K562 (cell line): ENCODE measurements around the gene B2M. TPM values are rescaled to one million over a fixed set of nuclear protein-coding genes. Genes with fewer than 3 reads are reported as not detected.

Experiments
- CEBPG ChIP-seq, 3 experiments: fragments of 200-800 bp in 1 of 3; sonication (Bioruptor generic) in 1 of 3; sonication (generic) in 1 of 3; formaldehyde crosslinking in 1 of 3; IDR thresholded peaks in 2 of 3; conservative IDR thresholded peaks in 1 of 3; 2 replicates each; pipeline versions ENCODE4 v1.6.1 to v1.8.0; 2016 to 2022; ENCODE audit warnings: missing compliant biosample characterization in 2 of 3, missing genetic modification characterization in 2 of 3, mild to moderate bottlenecking in 1 of 3, missing genetic modification reagents in 1 of 3
- CREB1 ChIP-seq, 2 experiments: sonication (generic) in 1 of 2; formaldehyde crosslinking in 1 of 2; IDR thresholded peaks; 2 replicates each; pipeline versions ENCODE4 v1.6.1 to v1.8.0; 2012 to 2022; ENCODE audit warnings: inconsistent platforms in 1 of 2, mild to moderate bottlenecking in 1 of 2, missing genetic modification reagents in 1 of 2, moderate library complexity in 1 of 2
- ETS1 ChIP-seq: conservative IDR thresholded peaks from 2 replicates; pipeline ENCODE4 v1.6.1; 2011; ENCODE audit warnings: low read depth, mild to moderate bottlenecking, low read length; ENCODE audit not compliant: control insufficient read depth
- FIP1L1 ChIP-seq: fragments of 200-400 bp; formaldehyde crosslinking; IDR thresholded peaks from 2 replicates; pipeline ENCODE4 v1.6.1; 2018; ENCODE audit warnings: mild to moderate bottlenecking, low read depth, low read length; ENCODE audit not compliant: poor library complexity, severe bottlenecking
- FOXM1 ChIP-seq, 2 experiments: fragments of 450-650 bp in 1 of 2; sonication (generic) in 1 of 2; formaldehyde crosslinking in 1 of 2; IDR thresholded peaks; 2 replicates each; pipeline versions ENCODE4 v1.6.1 to v1.9.0; 2017 to 2022; ENCODE audit warnings: low read depth in 2 of 2, mild to moderate bottlenecking in 2 of 2, missing genetic modification reagents in 1 of 2, moderate library complexity in 1 of 2
- GABPB1 ChIP-seq: sonication (generic); formaldehyde crosslinking; IDR thresholded peaks from 2 replicates; pipeline ENCODE4 v1.8.0; 2022; ENCODE audit warnings: mild to moderate bottlenecking, missing genetic modification reagents
- HNRNPLL ChIP-seq: fragments of 200-400 bp; formaldehyde crosslinking; IDR thresholded peaks from 2 replicates; pipeline ENCODE4 v1.6.1; 2017; ENCODE audit warnings: low read length, low read depth, mild to moderate bottlenecking; ENCODE audit not compliant: poor library complexity, severe bottlenecking
- HOXB6 ChIP-seq: fragments of 250-450 bp; sonication (Bioruptor Pico); IDR thresholded peaks from 2 replicates; pipeline ENCODE4 v1.5.1; 2022; ENCODE audit warnings: mild to moderate bottlenecking, borderline replicate concordance
- ILK ChIP-seq: fragments of 450-650 bp; IDR thresholded peaks from 2 replicates; pipeline ENCODE4 v1.6.1; 2016; ENCODE audit warnings: missing genetic modification characterization, low read depth, mild to moderate bottlenecking, missing compliant biosample characterization, moderate library complexity, borderline replicate concordance
- MBD2 ChIP-seq: sonication (generic); IDR thresholded peaks from 2 replicates; pipeline ENCODE4 v1.6.1; 2016; ENCODE audit warnings: low read depth, borderline replicate concordance
- MCM3 ChIP-seq: fragments of 450-650 bp; IDR thresholded peaks from 2 replicates; pipeline ENCODE4 v1.6.1; 2016
- MTA1 ChIP-seq: fragments of 450-650 bp; IDR thresholded peaks from 2 replicates; pipeline ENCODE4 v1.6.1; 2017; ENCODE audit warnings: borderline replicate concordance
- NCOR1 ChIP-seq: fragments of 450-650 bp; IDR thresholded peaks from 2 replicates; pipeline ENCODE4 v1.6.1; 2016; ENCODE audit warnings: mild to moderate bottlenecking, moderate library complexity
- NFIC ChIP-seq: fragments of 450-650 bp; IDR thresholded peaks from 2 replicates; pipeline ENCODE4 v1.6.1; 2017; ENCODE audit warnings: mild to moderate bottlenecking, inconsistent platforms
- POLR2AphosphoS5 ChIP-seq: IDR thresholded peaks from 2 replicates; pipeline ENCODE4 v1.6.1; 2011; ENCODE audit warnings: mild to moderate bottlenecking, low read depth, low read length, moderate library complexity; ENCODE audit not compliant: control insufficient read depth, insufficient read depth
- POLR2H ChIP-seq: IDR thresholded peaks from 2 replicates; pipeline ENCODE4 v1.6.1; 2016; ENCODE audit warnings: missing genetic modification characterization, low read depth, mild to moderate bottlenecking, control low read depth, missing compliant biosample characterization, moderate library complexity
- RHOXF2B ChIP-seq: fragments of 250-450 bp; sonication (Bioruptor Pico); conservative IDR thresholded peaks from 2 replicates; pipeline ENCODE4 v1.5.1; 2021
- SIX5 ChIP-seq, 2 experiments: IDR thresholded peaks; 2 replicates each; pipeline ENCODE4 v1.6.1; 2011; ENCODE audit warnings: low read length in 2 of 2, borderline replicate concordance in 1 of 2, low read depth in 1 of 2, mild to moderate bottlenecking in 1 of 2, moderate library complexity in 1 of 2; ENCODE audit not compliant: insufficient read depth in 1 of 2
- SMARCB1 ChIP-seq: IDR thresholded peaks from 2 replicates; pipeline ENCODE4 v1.6.1; 2011; ENCODE audit warnings: improper control_type of control experiment, low read depth; ENCODE audit not compliant: insufficient read length
- SMARCE1 ChIP-seq: fragments of 450-650 bp; IDR thresholded peaks from 2 replicates; pipeline ENCODE4 v1.7.1; 2016; ENCODE audit warnings: mild to moderate bottlenecking
- SP1 ChIP-seq: sonication (generic); formaldehyde crosslinking; IDR thresholded peaks from 2 replicates; pipeline ENCODE4 v1.8.1; 2022; ENCODE audit warnings: mild to moderate bottlenecking, missing genetic modification reagents
- SRSF3 ChIP-seq: fragments of 200-400 bp; formaldehyde crosslinking; IDR thresholded peaks from 2 replicates; pipeline ENCODE4 v1.6.1; 2016; ENCODE audit warnings: mild to moderate bottlenecking, low read length, moderate library complexity; ENCODE audit not compliant: insufficient read depth
- TBL1XR1 ChIP-seq, 2 experiments: IDR thresholded peaks; 2 replicates each; pipeline ENCODE4 v1.6.1; 2012; ENCODE audit warnings: improper control_type of control experiment in 2 of 2, low read length in 2 of 2, mild to moderate bottlenecking in 1 of 2
- ZFX ChIP-seq: sonication (generic); formaldehyde crosslinking; IDR thresholded peaks from 2 replicates; pipeline ENCODE4 v1.8.0; 2022; ENCODE audit warnings: mild to moderate bottlenecking, missing genetic modification reagents, moderate library complexity
- ZNF232 ChIP-seq: sonication (generic); formaldehyde crosslinking; IDR thresholded peaks from 2 replicates; pipeline ENCODE4 v1.8.0; 2022; ENCODE audit warnings: mild to moderate bottlenecking, missing genetic modification reagents
- polyA plus RNA-seq, 8 experiments: library from polyadenylated mRNA; depleted of rRNA in 4 of 8; stranded (reverse) in 5 of 8; unstranded in 3 of 8; fragments of >200 nt; fragmentation: Nextera tagmentation in 2 of 8; fragmentation: Illumina TruSeq in 1 of 8; extraction: Ambion mirVana in 2 of 8; extraction: Trizol in 1 of 8; gene quantifications; 2 replicates each; pipeline versions ENCODE4 v1.2.1 to v1.2.3, GENCODE V29; 2011 to 2014; ENCODE audit warnings: inconsistent platforms in 1 of 8, missing spikeins in 1 of 8
- total RNA-seq, 7 experiments: library from RNA; depleted of rRNA in 6 of 7; stranded (reverse); fragments of >200 nt in 6 of 7; fragmentation: Illumina TruSeq in 2 of 7; extraction: Trizol in 2 of 7; gene quantifications; 2 replicates each; pipeline versions ENCODE4 v1.2.1 to v1.2.3, GENCODE V29; 2011 to 2021; ENCODE audit warnings: low replicate concordance in 1 of 7

Gene B2M
- total and polyA plus RNA-seq, 9 of the 15 experiments (the other 6 are each of a cell fraction or from before 2014, with no cell fraction given) = 460 to 3,138 (median 1,032) TPM

DNA sequence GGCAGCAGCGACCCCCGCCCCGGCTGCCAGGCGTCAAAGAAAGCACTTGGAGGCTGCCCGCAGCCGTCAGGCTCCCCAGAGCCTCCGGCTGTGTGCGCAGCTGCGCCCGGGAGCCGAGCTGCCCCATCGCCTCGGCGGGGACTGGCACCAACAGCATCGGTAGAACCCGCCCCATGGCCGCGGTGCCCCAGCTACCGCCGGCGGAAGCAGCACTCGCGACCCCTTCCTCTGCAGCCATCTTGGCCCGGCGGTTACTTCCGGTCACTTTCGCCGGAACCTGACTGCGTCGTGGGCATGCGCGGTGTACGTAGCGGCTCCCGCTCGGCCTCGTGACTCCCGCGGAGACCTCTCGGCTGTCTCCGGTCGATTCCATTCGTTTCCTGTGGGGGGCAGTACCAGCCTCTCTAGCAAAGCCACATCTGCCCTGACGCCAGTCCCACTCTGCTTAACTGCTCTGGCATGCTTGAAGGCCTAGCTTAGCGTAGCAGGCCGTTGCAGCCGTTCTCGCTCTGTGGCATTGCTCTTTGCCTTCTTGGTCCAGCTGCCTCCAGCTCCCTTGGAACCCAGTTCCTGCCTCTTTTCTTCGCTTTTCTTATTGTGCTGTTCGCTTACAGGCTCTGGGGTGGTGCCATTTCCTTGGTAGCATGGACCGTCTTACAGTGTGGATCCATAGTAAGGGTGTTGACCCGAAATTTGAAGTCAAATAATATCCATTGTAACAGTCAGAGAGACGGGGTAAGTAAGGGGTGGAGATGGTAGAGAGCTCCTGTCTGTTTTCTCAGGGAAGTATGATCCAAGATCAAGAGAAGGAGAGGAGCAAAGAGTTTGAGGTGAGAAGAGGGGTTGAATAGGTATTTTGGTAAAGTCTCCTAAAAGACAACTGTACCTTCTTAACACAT, 47.7 kb upstream of the B2M start, which contains the start of gene SPG11 (continued):
- TF ChIP-seq ILK (tag) = no peak
- TF ChIP-seq NCOR1 = no peak; the same call in 1 of the 2 replicates
- TF ChIP-seq RHOXF2B = peak; percentile 58; the same call in 1 of the 2 replicates
- TF ChIP-seq SMARCB1 = no peak
- TF ChIP-seq FOXM1 (IDR thresholded peaks at IDR 0.05; ENCODE audit: low read depth) = peak; percentile 28; the same call in 1 of the 2 replicates
- 0 out of 2 replicates have a peak, but pooled peaks have one; percentile 29 for TF ChIP-seq FOXM1 (CRISPR knock-in tag; IDR thresholded peaks at IDR 0.05; ENCODE audit: low read depth)
- TF ChIP-seq SP1 = peak; percentile 86
- TF ChIP-seq MBD2 = peak; percentile 56; the same call in 1 of the 2 replicates
- peak; percentile 92 for TF ChIP-seq FIP1L1
- TF ChIP-seq CEBPG (CRISPR knock-in tag; IDR thresholded peaks at IDR 0.05) = no peak
- no peak for TF ChIP-seq CEBPG (tag; conservative IDR thresholded peaks at IDR 0.05 in 1 of 2, IDR thresholded peaks at IDR 0.05 in 1 of 2)
- TF ChIP-seq ETS1 = peak; percentile 49
- TF ChIP-seq HOXB6 (CRISPR knock-in tag) = peak; percentile 59; the same call in 1 of the 2 replicates
- no peak for TF ChIP-seq POLR2H
- TF ChIP-seq TBL1XR1 (IDR thresholded peaks at IDR 0.05; ENCODE audit: low read length in 2 of 2) = no peak
- peak; percentile 84; the same call in 1 of the 2 replicates for TF ChIP-seq ZNF232
- TF ChIP-seq ZFX (CRISPR knock-in tag) = peak; percentile 100
- peak; percentile 94 for TF ChIP-seq GABPB1 (CRISPR knock-in tag)
- peak; percentile 7; the same call in 1 of the 2 replicates for TF ChIP-seq NFIC
- peak; percentile 79 for TF ChIP-seq HNRNPLL
- TF ChIP-seq MTA1 = peak; percentile 56; the same call in 1 of the 2 replicates
- TF ChIP-seq SIX5 (IDR thresholded peaks at IDR 0.05; ENCODE audit: borderline replicate concordance in 1 of 2, insufficient read depth in 1 of 2, low read depth in 1 of 2, low read length in 2 of 2) = no peak
- TF ChIP-seq SMARCE1 = 0 out of 2 replicates have a peak, but pooled peaks have one; percentile 24
- TF ChIP-seq CREB1 (IDR thresholded peaks at IDR 0.05) = peak; percentile 64
- peak; percentile 76 for TF ChIP-seq CREB1 (CRISPR knock-in tag; IDR thresholded peaks at IDR 0.05)
- peak; percentile 79 for TF ChIP-seq POLR2AphosphoS5
- no peak for TF ChIP-seq MCM3
- TF ChIP-seq SRSF3 = no peak
